NB4 (cell line): ENCODE measurements around the gene PPP1R9A.

ENCODE experiments used
- DNase-seq: peaks from one replicate; pipeline ENCODE4 v3.0.0; 2010; ENCODE audit warnings: low read depth
- H3K4me3 ChIP-seq: one replicate; pipeline ENCODE4 v1.5.1; 2011; ENCODE audit warnings: mild to moderate bottlenecking, low read depth, low read length, moderate library complexity
- MAX ChIP-seq: IDR thresholded peaks from 2 replicates; pipeline ENCODE4 v1.6.1; 2011; ENCODE audit warnings: low read depth, low read length
- MYC ChIP-seq: IDR thresholded peaks from 2 replicates; pipeline ENCODE4 v1.6.1; 2011; ENCODE audit warnings: low read depth, low read length
- POLR2A ChIP-seq: IDR thresholded peaks from 2 replicates; pipeline ENCODE4 v1.6.1; 2011; ENCODE audit warnings: mild to moderate bottlenecking; ENCODE audit not compliant: insufficient read length; ENCODE audit errors: extremely low read depth
- TF ChIP-seq, protein P1 (sequence below): IDR thresholded peaks from one replicate; pipeline ENCODE4 v1.5.1; 2012; ENCODE audit warnings: low read depth, low read length

Gene PPP1R9A

GRCh38 chr7:95342642-95343307 lies 435.4 kb downstream of the PPP1R9A start:
- TF ChIP-seq MYC (no peak), MAX (no peak), POLR2A (no peak)
- TF ChIP-seq, protein P1, sequence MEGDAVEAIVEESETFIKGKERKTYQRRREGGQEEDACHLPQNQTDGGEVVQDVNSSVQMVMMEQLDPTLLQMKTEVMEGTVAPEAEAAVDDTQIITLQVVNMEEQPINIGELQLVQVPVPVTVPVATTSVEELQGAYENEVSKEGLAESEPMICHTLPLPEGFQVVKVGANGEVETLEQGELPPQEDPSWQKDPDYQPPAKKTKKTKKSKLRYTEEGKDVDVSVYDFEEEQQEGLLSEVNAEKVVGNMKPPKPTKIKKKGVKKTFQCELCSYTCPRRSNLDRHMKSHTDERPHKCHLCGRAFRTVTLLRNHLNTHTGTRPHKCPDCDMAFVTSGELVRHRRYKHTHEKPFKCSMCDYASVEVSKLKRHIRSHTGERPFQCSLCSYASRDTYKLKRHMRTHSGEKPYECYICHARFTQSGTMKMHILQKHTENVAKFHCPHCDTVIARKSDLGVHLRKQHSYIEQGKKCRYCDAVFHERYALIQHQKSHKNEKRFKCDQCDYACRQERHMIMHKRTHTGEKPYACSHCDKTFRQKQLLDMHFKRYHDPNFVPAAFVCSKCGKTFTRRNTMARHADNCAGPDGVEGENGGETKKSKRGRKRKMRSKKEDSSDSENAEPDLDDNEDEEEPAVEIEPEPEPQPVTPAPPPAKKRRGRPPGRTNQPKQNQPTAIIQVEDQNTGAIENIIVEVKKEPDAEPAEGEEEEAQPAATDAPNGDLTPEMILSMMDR: no peak
- H3K4me3 ChIP-seq: no peak overlapping the region
- no peak for DNase-seq
